ENCODE results near the gene WWC2.

DNA sequence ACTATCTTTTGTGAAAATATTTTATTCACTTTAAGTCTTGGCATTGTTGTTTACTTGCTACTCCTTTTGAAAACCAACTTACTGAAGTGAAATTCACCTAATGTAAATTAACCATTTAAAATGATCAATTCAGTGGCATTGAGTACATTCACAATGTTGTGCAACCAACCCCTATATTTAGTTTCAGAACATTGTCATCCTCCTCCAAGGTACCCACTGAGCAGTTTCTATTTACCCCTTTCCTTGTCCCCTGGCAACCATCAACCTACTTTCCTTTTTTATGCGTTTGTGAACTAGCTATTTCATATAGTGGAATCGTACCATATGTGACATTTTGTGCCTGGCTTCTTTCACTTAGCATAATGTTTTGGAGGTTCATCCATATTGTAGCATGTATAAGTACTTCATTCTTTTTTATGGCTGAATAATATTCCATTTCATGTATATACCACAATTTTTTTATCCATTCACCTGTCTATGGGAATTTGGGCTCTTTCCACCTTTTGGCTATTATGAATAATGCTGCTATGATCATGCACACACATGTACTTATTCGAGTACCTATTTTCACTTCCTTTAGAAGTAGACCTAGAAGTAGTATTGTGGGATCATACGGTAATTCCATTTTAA, 85.0 kb downstream of the WWC2 start:
- TF ChIP-seq, protein P1, sequence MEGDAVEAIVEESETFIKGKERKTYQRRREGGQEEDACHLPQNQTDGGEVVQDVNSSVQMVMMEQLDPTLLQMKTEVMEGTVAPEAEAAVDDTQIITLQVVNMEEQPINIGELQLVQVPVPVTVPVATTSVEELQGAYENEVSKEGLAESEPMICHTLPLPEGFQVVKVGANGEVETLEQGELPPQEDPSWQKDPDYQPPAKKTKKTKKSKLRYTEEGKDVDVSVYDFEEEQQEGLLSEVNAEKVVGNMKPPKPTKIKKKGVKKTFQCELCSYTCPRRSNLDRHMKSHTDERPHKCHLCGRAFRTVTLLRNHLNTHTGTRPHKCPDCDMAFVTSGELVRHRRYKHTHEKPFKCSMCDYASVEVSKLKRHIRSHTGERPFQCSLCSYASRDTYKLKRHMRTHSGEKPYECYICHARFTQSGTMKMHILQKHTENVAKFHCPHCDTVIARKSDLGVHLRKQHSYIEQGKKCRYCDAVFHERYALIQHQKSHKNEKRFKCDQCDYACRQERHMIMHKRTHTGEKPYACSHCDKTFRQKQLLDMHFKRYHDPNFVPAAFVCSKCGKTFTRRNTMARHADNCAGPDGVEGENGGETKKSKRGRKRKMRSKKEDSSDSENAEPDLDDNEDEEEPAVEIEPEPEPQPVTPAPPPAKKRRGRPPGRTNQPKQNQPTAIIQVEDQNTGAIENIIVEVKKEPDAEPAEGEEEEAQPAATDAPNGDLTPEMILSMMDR (IDR thresholded peaks at IDR 0.05; ENCODE audit: low read depth, low read length), result no peak
- TF ChIP-seq EZH2phosphoT487 (IDR thresholded peaks at IDR 0.05; ENCODE audit: low read depth), result no peak
